HepG2 (cell line): ENCODE measurements around the gene CHMP6. TPM values are rescaled to one million over a fixed set of nuclear protein-coding genes. Genes with fewer than 3 reads are reported as not detected.

Experiments used
- ATAC-seq: fragments of 200-7000 bp; cut with Tn5 transposase; 3 replicates; pipeline ENCODE4 v1.9.1; 2020; ENCODE audit warnings: mild to moderate bottlenecking, moderate library complexity
- BruUV-seq: library from RNA; stranded (reverse); fragments of 400-500 nt; replicated peaks from 2 replicates; lab custom pipeline; 2021; lab: Mats Ljungman, UMichigan
- CTCF ChIA-PET: fragments of 300-600 bp; formaldehyde crosslinking; extraction: SDS; loops from one replicate; lab custom pipeline; 2021; ENCODE audit warnings: low total read pairs, inconsistent platforms, low intra/inter-chr PET ratio; lab: Yijun Ruan, JAX
- POLR2A ChIA-PET: fragments of 350-600 bp; sonication (Branson Sonifier 250); formaldehyde crosslinking; loops from one replicate; lab custom pipeline; 2020; ENCODE audit warnings: antibody characterized with exemption, inconsistent platforms; lab: Yijun Ruan, JAX
- DNase-seq: peaks from one replicate; pipeline ENCODE4 v3.0.0-alpha.2; 2015; ENCODE audit warnings: low spot score
- FAIRE-seq: peaks from 3 replicates; lab custom pipeline; 2011; peaks lifted over from hg19 to GRCh38; lab: Jason Lieb, UNC
- H2AFZ ChIP-seq: one replicate; pipeline ENCODE4 v1.6.1; 2011; ENCODE audit warnings: low read length, inconsistent platforms
- H3K27ac ChIP-seq: fragments of 300-600 bp; 3 replicates; pipeline ENCODE4 v1.8.0; 2011; ENCODE audit warnings: mixed run types, mild to moderate bottlenecking, mixed read lengths, low read length, inconsistent platforms; ENCODE audit not compliant: insufficient read depth; ENCODE audit errors: extremely low read length
- H3K27me3 ChIP-seq, 2 experiments: fragments of 200-600 bp in 1 of 2; 2 replicates in 1 of 2; 3 replicates in 1 of 2; pipeline versions ENCODE4 v1.6.0 to v1.8.0; 2011; ENCODE audit warnings: low read length in 2 of 2, mild to moderate bottlenecking in 2 of 2, moderate library complexity in 2 of 2, inconsistent platforms in 1 of 2; ENCODE audit not compliant: insufficient read depth in 2 of 2, control insufficient read depth in 1 of 2
- H3K36me3 ChIP-seq, 2 experiments: fragments of 200-600 bp in 1 of 2; replicated peaks in 1 of 2; 2 replicates in 1 of 2; 3 replicates in 1 of 2; pipeline versions ENCODE4 v1.5.1 to v1.8.0; 2011; ENCODE audit warnings: low read length in 2 of 2, inconsistent platforms in 1 of 2; ENCODE audit not compliant: insufficient read depth in 2 of 2, control insufficient read depth in 1 of 2
- H3K4me1 ChIP-seq: 2 replicates; pipeline ENCODE4 v1.5.1; 2012; ENCODE audit warnings: low read length, inconsistent platforms; ENCODE audit not compliant: insufficient read depth
- H3K4me2 ChIP-seq: 2 replicates; pipeline ENCODE4 v1.6.0; 2011; ENCODE audit warnings: low read depth, low read length, inconsistent platforms
- H3K4me3 ChIP-seq, 3 experiments: fragments of 200-600 bp in 1 of 3; sonication (generic), shearing (Covaris generic) in 1 of 3; replicated peaks in 1 of 3; 2 replicates each; pipeline ENCODE4 v1.5.1; 2011 to 2016; ENCODE audit warnings: low read length in 3 of 3, inconsistent platforms in 2 of 3, low read depth in 2 of 3, mild to moderate bottlenecking in 2 of 3, control low read depth in 1 of 3, mixed read lengths in 1 of 3; ENCODE audit not compliant: insufficient read depth in 1 of 3
- H3K79me2 ChIP-seq: one replicate; pipeline ENCODE4 v1.6.1; 2011; ENCODE audit warnings: low read length, inconsistent platforms; ENCODE audit not compliant: insufficient read depth
- H3K9ac ChIP-seq: 2 replicates; pipeline ENCODE4 v1.6.0; 2011; ENCODE audit warnings: mild to moderate bottlenecking, low read depth, low read length, inconsistent platforms; ENCODE audit not compliant: insufficient read depth
- H3K9me3 ChIP-seq: 2 replicates; pipeline ENCODE4 v1.5.1; 2012; ENCODE audit warnings: mild to moderate bottlenecking, low read length
- H4K20me1 ChIP-seq: 2 replicates; pipeline ENCODE4 v1.6.0; 2011; ENCODE audit warnings: inconsistent platforms, mild to moderate bottlenecking, low read length, moderate library complexity; ENCODE audit not compliant: insufficient read depth
- ATF7 ChIP-seq, 2 experiments: fragments of 450-650 bp in 1 of 2; sonication (generic) in 1 of 2; formaldehyde crosslinking in 1 of 2; IDR thresholded peaks; 2 replicates each; pipeline versions ENCODE4 v1.4.0 to v1.6.1; 2016 to 2020; ENCODE audit warnings: antibody characterized with exemption in 1 of 2, mild to moderate bottlenecking in 1 of 2, missing genetic modification reagents in 1 of 2
- DNMT3B ChIP-seq: conservative IDR thresholded peaks from 2 replicates; pipeline ENCODE4 v1.6.1; 2016; ENCODE audit warnings: missing biosample characterization, control low read depth
- FOXK1 ChIP-seq: sonication (generic); formaldehyde crosslinking; IDR thresholded peaks from 2 replicates; pipeline ENCODE4 v1.4.0; 2020; ENCODE audit warnings: low read depth, missing genetic modification reagents, borderline replicate concordance
- ISX ChIP-seq: sonication (generic); formaldehyde crosslinking; conservative IDR thresholded peaks from 2 replicates; pipeline ENCODE4 v1.5.0; 2020; ENCODE audit warnings: missing genetic modification reagents
- JARID2 ChIP-seq: sonication (generic); formaldehyde crosslinking; IDR thresholded peaks from 2 replicates; pipeline ENCODE4 v1.8.1; 2023; ENCODE audit warnings: missing genetic modification reagents, inconsistent platforms; ENCODE audit not compliant: insufficient replicate concordance
- KAT7 ChIP-seq: IDR thresholded peaks from 2 replicates; pipeline ENCODE4 v1.6.1; 2018; ENCODE audit warnings: borderline replicate concordance, missing compliant biosample characterization
- KDM4B ChIP-seq: sonication (generic); formaldehyde crosslinking; IDR thresholded peaks from 2 replicates; pipeline ENCODE4 v1.4.0; 2020; ENCODE audit warnings: missing genetic modification reagents
- MIXL1 ChIP-seq: IDR thresholded peaks from 2 replicates; pipeline ENCODE4 v1.6.1; 2016
- MTF2 ChIP-seq: sonication (generic); formaldehyde crosslinking; IDR thresholded peaks from 2 replicates; pipeline ENCODE4 v1.5.0; 2020; ENCODE audit warnings: missing genetic modification reagents, borderline replicate concordance
- NFYC ChIP-seq: IDR thresholded peaks from 2 replicates; pipeline ENCODE4 v1.6.1; 2016; ENCODE audit warnings: missing genetic modification reagents, missing compliant biosample characterization
- POGZ ChIP-seq: sonication (generic); formaldehyde crosslinking; IDR thresholded peaks from 2 replicates; pipeline ENCODE4 v1.4.0; 2020; ENCODE audit warnings: mild to moderate bottlenecking, missing genetic modification reagents
- SRSF1 ChIP-seq: fragments of 200-400 bp; formaldehyde crosslinking; optimal IDR thresholded peaks from 2 replicates; pipeline ENCODE3; 2017; ENCODE audit warnings: mild to moderate bottlenecking, low read depth, low read length, moderate library complexity
- ZNF34 ChIP-seq: sonication (generic); formaldehyde crosslinking; IDR thresholded peaks from 2 replicates; pipeline ENCODE4 v1.4.0; 2020; ENCODE audit warnings: mild to moderate bottlenecking, missing genetic modification reagents, borderline replicate concordance
- ZNF589 ChIP-seq: sonication (generic); formaldehyde crosslinking; conservative IDR thresholded peaks from 2 replicates; pipeline ENCODE4 v1.8.0; 2022; ENCODE audit warnings: mild to moderate bottlenecking, moderate library complexity, missing genetic modification reagents
- ZNF644 ChIP-seq: IDR thresholded peaks from 2 replicates; pipeline ENCODE4 v1.6.1; 2016; ENCODE audit warnings: low read depth
- ZNF720 ChIP-seq: sonication (generic); formaldehyde crosslinking; IDR thresholded peaks from 2 replicates; pipeline ENCODE4 v1.4.0; 2020; ENCODE audit warnings: missing genetic modification reagents
- ZNF724P ChIP-seq: sonication (generic); formaldehyde crosslinking; IDR thresholded peaks from 2 replicates; pipeline ENCODE4 v1.8.0; 2022; ENCODE audit warnings: missing genetic modification reagents, borderline replicate concordance
- ZNF792 ChIP-seq: IDR thresholded peaks from 2 replicates; pipeline ENCODE4 v1.6.1; 2016
- WGBS: methylation state at CpG from one replicate; pipeline ENCODE4 v1.1.6; 2017; ENCODE audit warnings: low lambda C conversion rate; 5-methylcytosine and 5-hydroxymethylcytosine counted together
- in situ Hi-C: cut with HindIII; loops from 2 replicates; pipeline ENCODE4 v1.10.0; 2017; ENCODE audit warnings: low pct_unique_long_range_greater_than_20kb; ENCODE audit not compliant: extremely low pct_ligation_motif_present
- intact Hi-C: fragments of 100-400 bp; cut with micrococcal nuclease; formaldehyde crosslinking; loops from one replicate; pipeline ENCODE4 v1.10.0; 2022; ENCODE audit not compliant: unreplicated experiment
- polyA plus RNA-seq, 8 experiments: library from polyadenylated mRNA; depleted of rRNA in 3 of 8; stranded (reverse) in 7 of 8; unstranded in 1 of 8; fragments of >200 nt; fragmentation: Illumina TruSeq in 4 of 8; extraction: Trizol in 4 of 8; gene quantifications; 2 replicates each; pipeline versions ENCODE4 v1.2.1 to v1.2.3, GENCODE V29; 2011 to 2016; ENCODE audit warnings: low read depth in 4 of 8, missing spikeins in 1 of 8, mixed read lengths in 1 of 8; ENCODE audit not compliant: insufficient read depth in 1 of 8
- total RNA-seq, 5 experiments: library from RNA; depleted of rRNA; stranded (reverse); fragments of >200 nt; fragmentation: Illumina TruSeq; extraction: Trizol; gene quantifications; 2 replicates each; pipeline ENCODE4 v1.2.3, GENCODE V29; 2016; ENCODE audit warnings: low read depth in 1 of 5
- TF ChIP-seq, protein P1 (sequence below): sonication (generic); formaldehyde crosslinking; IDR thresholded peaks from 2 replicates; pipeline ENCODE4 v1.8.0; 2022; ENCODE audit warnings: mild to moderate bottlenecking, missing genetic modification reagents; ENCODE audit not compliant: insufficient replicate concordance

CHMP6 gene
- total and polyA plus RNA-seq, 2 of the 13 experiments (the other 11 are each of a cell fraction or from before 2014, with no cell fraction given), result 11.1 to 24.2 TPM

DNA sequence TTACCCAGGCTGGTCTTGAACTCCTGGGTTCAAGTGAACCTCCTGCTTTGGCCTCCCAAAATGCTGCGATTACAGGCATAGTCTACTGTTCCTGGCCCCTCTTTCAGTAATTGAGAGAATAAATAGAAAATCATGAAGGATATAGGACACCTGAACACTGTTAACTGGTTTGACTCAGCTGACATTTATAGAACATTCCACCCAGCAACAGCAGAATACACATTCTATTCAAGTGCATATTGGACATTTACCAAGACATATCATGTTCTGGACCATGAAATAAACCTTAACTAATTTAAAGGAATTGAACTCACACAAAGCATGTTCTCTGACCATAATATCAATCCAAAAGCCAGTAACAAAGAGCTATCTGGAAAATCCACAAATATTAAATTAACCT is 23.5 kb downstream of the CHMP6 start (continued):
- TF ChIP-seq ZNF34 (CRISPR knock-in tag), result no peak
- no peak for TF ChIP-seq JARID2 (CRISPR knock-in tag)
- no peak for TF ChIP-seq MIXL1 (CRISPR knock-in tag)
- no peak for TF ChIP-seq ZNF589 (CRISPR knock-in tag)
- TF ChIP-seq DNMT3B, result no peak
- TF ChIP-seq FOXK1 (CRISPR knock-in tag), result no peak
- TF ChIP-seq ZNF644 (CRISPR knock-in tag), result no peak

DNA sequence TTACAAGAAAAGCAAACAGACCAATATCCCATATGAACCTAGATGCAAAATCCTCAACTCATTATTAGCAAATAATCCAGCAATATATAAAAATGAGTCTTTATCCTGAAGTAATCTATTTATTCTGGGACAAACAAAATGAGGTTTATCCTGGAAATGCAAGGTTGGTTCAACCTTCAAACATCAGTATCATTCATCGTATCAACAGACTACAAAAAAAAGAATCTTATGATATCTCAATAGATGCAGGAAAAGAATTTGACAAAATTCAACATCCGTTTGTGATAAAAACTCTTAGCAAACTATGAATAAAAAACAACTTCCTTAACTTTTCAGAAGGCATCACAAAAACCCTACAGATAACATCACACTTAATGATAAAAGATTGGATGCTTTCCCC is 24.9 kb downstream of the CHMP6 start:
- TF ChIP-seq POGZ (CRISPR knock-in tag) (no peak), MTF2 (CRISPR knock-in tag) (no peak), KAT7 (CRISPR knock-in tag) (no peak), NFYC (CRISPR knock-in tag) (no peak), ZNF724P (CRISPR knock-in tag) (no peak), ISX (CRISPR knock-in tag) (no peak), ZNF792 (CRISPR knock-in tag) (no peak), KDM4B (no peak), SRSF1 (no peak), ATF7 (IDR thresholded peaks at IDR 0.05) (no peak), ATF7 (CRISPR knock-in tag; IDR thresholded peaks at IDR 0.05) (no peak), ZNF720 (CRISPR knock-in tag) (no peak)
- TF ChIP-seq, protein P1, sequence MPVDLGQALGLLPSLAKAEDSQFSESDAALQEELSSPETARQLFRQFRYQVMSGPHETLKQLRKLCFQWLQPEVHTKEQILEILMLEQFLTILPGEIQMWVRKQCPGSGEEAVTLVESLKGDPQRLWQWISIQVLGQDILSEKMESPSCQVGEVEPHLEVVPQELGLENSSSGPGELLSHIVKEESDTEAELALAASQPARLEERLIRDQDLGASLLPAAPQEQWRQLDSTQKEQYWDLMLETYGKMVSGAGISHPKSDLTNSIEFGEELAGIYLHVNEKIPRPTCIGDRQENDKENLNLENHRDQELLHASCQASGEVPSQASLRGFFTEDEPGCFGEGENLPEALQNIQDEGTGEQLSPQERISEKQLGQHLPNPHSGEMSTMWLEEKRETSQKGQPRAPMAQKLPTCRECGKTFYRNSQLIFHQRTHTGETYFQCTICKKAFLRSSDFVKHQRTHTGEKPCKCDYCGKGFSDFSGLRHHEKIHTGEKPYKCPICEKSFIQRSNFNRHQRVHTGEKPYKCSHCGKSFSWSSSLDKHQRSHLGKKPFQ (CRISPR knock-in tag), result no peak
- ATAC-seq (no peak), FAIRE-seq (no peak), DNase-seq (no peak)
- H2AFZ ChIP-seq, result no peak overlapping the region
- ChIA-PET CTCF (no interaction called here), POLR2A (no interaction called here)
- no peak overlapping the region for H3K4me2 ChIP-seq
- no peak overlapping the region for H3K27ac ChIP-seq
- no peak overlapping the region for H3K4me3 ChIP-seq
- H3K9ac ChIP-seq, result no peak overlapping the region
- no peaks in the 10 kb centered on the region for H3K36me3 ChIP-seq
- peaks cover 0 to 37% of the 10 kb centered on the region in 2 experiments; a peak in 3 of 5 replicates for H3K27me3 ChIP-seq
- in situ Hi-C loops (no loop called here), intact Hi-C loops (no loop called here)
- peaks cover 62% of the 10 kb centered on the region for H3K4me1 ChIP-seq
- BruUV-seq, result no TSS peak
- H3K9me3 ChIP-seq, result no peaks in the 10 kb centered on the region
- no peaks in the 10 kb centered on the region for H3K79me2 ChIP-seq
- 60% methylated on average over 2 of the region's 2 CpGs for WGBS
- H4K20me1 ChIP-seq, result no peaks in the 10 kb centered on the region
